HG03095 (cell line): ENCODE measurements around the gene SEMA3C.

Source experiments
- ATAC-seq: cut with Tn5 transposase; IDR thresholded peaks from one replicate; pipeline ENCODE4 v1.9.1; 2021; ENCODE audit warnings: moderate library complexity; ENCODE audit not compliant: unreplicated experiment

Gene SEMA3C

GRCh38 chr7:80785276-80785675 is 133.6 kb downstream of the SEMA3C start:
- ATAC-seq, result no peak

DNA sequence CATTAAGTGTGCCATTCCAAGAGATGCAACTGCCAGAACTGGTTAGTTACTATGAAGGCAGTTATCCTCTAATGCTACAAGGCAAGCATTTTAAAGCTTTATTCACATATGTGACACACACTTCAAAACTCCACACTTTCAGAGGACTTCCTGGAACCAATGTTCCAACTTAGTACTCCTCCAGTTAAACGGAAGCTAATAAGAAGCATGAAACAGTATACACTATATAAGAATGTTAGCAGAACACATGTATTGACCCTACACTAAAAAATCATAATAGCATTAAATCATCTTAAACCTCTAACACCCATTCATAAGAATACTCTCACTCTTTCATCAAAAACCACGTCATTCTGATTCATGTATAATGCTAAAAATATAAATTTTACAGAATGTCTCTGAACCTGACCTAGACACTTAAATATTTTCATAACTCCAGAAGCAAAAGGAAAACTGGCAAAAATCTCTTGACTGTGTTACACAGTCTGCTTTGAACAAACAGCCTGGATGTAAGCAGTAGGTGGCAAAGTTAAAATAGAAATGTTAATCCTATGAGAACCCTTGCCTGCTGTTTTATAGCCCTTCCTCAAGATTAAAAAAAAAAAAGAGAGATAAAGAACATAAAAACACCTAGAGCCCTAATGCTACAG is 135.0 kb downstream of the SEMA3C start:
- no peak for ATAC-seq

DNA sequence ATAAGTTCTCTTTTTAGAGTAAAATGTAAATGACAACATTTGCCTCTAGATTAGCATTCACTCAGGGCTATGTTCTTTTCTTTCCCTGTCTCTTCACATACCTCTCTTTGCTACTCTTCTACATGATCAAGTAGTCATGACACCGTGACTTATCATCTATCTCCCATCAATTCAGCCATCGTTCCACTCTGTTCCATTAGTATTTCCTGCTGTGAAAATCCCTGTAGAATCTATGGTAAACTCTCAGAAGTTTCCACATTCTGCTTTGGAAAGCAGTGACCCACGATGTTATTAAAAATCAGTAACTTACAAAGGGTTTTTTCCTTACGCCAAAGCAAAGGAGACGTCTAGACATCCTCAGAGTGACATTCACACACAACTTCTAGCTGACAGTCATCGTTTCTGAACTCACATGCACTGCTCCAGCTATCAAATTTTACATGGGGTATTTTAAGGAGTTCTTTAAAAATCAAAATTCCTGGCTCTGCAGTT is 135.6 kb downstream of the SEMA3C start:
- no peak for ATAC-seq

- ATAC-seq, result no peak
Observed at GRCh38 chr7:80781561-80781979, 137.3 kb downstream of the SEMA3C start.

- no peak for ATAC-seq
Observed at GRCh38 chr7:80781146-80781545, 137.7 kb downstream of the SEMA3C start.

DNA sequence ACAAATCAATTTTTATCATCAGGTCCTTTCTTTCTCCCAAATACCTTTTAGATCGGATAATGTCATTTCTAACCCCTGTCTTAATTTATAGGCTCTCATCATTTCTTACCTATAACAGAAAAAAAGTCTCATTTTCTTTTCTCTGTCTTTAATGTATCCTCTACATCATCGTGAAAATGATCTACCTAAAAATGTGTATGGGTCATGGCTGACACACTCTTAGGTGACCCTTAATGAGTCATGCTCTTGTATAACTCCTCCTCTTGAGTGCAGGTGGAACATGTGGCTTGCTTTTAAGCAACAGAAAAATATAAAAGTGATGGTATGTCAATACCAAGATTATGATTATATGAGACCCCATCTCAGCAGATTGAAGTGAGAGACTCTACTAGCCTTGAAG is 139.4 kb downstream of the SEMA3C start:
- no peak for ATAC-seq

GRCh38 chr7:80775897-80776296 is 143.0 kb downstream of the SEMA3C start:
- no peak for ATAC-seq

DNA sequence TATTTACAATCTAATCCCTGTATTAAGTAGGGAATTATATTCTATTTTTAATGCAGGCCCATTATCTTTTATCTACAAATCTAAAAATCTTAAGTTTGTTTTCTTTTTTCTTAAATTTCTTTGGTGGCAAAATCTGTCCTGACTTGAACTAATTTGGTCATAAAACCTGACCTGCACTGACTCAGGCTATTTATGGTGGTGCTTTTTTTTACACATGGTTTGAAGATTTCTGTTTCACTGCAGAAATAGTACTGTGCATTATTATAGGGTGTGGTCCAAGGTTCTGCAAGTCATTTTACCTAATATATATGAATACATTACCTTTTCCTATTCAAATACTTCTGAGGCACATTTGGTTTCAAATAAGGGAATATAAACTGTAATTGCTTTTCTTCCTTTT is 143.4 kb downstream of the SEMA3C start:
- ATAC-seq, result no peak

- ATAC-seq, result no peak
Observed at GRCh38 chr7:80774843-80775242, 144.0 kb downstream of the SEMA3C start.

DNA sequence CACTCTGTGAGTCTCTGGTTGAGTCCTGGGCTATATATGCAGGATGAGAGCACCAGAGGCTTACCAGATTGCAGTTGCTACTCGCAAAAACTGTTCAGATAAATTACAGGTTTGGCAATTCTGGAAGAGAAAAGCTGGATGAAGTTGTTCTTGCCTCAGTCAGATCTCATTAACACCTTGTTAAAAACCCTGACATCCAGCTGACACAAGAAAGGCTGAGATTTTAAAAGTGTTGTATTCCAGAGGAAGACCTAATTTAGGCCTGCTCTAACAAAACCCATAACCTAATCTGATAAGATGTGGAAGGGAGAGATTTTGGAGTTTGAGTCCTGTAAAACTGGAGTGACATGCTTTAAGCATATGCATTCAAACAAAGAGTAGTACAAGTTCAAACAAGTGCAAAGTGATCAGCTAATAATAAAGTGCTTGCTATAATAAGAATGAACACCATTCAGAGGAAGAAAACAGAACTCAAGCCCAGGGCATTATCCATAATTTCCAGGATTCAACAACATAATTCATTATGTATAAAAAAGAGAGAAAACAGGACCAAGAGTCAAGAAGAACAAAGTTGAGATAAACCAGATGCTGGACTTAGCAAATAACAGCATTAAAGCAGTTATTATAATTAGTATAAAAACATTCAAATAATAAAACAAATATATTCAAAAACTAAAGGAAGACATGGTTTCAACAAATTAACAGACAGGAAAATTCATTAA is 144.9 kb downstream of the SEMA3C start:
- ATAC-seq, result no peak

GRCh38 chr7:80772347-80772993 is 146.4 kb downstream of the SEMA3C start:
- ATAC-seq, result no peak

- ATAC-seq, result no peak
Observed at GRCh38 chr7:80771523-80771922, 147.3 kb downstream of the SEMA3C start.

DNA sequence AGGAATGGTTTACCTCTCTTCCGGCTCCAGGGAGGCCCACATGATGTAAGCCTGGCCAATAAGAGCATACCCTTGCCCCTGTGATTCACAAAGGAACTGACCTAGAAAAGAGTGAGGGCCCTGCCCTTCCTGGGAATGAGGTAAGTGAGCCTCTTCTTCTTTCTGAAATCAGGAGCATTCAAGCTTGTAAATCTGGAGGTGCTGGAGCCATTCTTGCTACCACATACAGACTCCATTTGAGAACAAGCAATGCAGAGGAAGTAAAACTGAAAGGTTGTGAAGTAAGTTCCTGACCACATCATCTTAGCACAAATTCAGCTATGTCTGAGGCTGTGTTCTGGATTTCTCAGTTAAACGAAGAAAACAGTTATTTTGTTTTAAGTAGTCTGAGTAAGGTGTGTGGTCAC is 148.2 kb downstream of the SEMA3C start:
- peak; percentile 74 for ATAC-seq

DNA sequence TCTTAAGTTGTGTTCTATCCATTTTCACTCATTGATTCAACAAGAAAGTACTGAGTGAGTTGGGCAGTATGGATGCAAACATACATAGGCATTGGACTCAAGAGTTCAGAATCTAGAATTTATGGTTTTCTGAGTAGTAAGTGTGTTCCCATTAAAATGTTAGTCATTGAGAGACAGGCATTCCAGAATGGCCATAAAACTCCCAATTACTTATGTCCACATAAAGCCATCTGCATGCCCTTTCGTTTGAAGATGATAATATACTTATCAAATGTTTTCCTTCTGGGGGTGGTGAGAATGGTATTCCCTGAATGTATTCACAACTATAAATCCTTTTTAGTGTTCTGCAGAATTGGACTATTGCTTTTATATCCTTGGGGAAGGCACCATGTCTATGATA is 148.8 kb downstream of the SEMA3C start:
- ATAC-seq, result no peak

DNA sequence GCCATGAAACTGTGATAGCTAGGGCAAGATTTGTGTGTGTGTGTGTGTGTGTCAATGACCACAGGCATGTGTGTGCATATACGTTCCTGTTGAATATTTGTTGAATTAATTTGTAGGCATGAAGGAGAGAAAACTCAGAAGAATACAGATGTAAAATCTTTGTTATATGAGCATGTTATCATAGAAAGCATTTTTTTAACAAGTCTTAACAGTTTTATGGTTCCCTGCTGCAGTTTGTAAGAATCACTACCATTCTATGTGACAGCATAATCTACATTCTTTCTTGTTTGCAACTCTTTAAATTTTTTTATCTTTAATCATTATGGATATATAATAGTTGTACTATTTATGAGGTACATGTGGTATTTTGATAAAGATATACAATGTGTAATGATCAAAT is 150.1 kb downstream of the SEMA3C start:
- ATAC-seq, result no peak

DNA sequence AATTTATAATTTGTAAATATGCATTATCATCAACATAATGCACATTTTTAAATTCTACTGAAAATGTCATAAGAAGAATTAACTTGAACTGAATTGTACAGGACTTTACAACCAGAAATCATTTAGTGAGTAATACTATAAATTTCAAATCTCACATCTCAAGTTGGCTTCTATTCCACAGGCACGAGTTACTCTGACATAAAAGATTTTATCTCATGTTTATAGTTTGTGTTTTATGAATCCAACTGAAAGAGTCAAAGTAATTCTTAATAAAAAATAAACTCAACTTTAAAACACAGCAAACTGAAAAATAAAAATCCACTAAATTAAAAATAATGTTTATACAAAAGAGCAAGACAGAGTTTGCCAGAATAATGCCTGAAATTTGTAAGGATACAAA is 151.2 kb downstream of the SEMA3C start:
- ATAC-seq, result no peak

GRCh38 chr7:80766724-80767123 is 152.1 kb downstream of the SEMA3C start:
- ATAC-seq, result no peak

- no peak for ATAC-seq
Observed at GRCh38 chr7:80764132-80764531, 154.7 kb downstream of the SEMA3C start.

DNA sequence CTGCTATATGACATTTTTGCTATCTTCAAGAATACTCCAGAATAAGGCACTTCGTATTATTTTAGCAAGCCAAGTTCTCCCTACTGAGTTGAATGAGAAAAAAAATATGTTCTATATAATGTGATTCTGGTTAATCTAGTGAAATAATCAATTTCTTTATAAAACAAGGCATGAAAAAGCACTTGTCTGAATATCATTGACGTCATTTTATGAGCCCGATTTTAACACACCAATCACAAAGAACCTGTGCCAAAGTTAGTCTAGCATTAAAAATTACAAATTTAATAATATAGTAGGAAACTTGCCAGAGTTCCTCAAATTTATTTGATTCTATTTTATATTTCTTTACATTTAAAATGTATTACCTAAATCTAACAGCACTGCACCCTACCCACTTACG is 155.1 kb downstream of the SEMA3C start:
- no peak for ATAC-seq

GRCh38 chr7:80763289-80763688 is 155.6 kb downstream of the SEMA3C start:
- no peak for ATAC-seq

DNA sequence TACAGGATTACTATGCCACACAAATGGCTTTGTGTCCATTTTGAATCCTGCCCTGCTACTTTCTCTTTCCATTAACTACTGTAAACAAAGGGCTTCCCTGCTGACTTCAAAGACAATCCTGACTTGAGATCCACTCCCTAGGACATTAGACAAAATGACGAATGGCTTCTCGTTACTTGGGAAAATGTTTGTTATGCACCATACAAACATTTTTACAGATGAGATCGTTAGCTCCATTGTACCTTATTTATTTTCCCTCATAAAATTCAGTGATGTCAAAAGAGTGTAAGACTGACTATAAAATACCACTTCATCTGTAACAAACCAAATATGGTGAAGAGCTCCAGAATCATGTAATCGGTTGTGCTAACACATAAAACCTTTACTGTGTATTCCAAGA is 158.6 kb downstream of the SEMA3C start:
- ATAC-seq, result no peak
